Kasumi-1 (cell line): Measurements from ENCODE around the gene PAX8.

ENCODE experiments used
- DNase-seq, 2 experiments: peaks; one replicate each; lab custom pipeline; 2025; lab: John Stamatoyannopoulos, UW

PAX8 gene

DNA sequence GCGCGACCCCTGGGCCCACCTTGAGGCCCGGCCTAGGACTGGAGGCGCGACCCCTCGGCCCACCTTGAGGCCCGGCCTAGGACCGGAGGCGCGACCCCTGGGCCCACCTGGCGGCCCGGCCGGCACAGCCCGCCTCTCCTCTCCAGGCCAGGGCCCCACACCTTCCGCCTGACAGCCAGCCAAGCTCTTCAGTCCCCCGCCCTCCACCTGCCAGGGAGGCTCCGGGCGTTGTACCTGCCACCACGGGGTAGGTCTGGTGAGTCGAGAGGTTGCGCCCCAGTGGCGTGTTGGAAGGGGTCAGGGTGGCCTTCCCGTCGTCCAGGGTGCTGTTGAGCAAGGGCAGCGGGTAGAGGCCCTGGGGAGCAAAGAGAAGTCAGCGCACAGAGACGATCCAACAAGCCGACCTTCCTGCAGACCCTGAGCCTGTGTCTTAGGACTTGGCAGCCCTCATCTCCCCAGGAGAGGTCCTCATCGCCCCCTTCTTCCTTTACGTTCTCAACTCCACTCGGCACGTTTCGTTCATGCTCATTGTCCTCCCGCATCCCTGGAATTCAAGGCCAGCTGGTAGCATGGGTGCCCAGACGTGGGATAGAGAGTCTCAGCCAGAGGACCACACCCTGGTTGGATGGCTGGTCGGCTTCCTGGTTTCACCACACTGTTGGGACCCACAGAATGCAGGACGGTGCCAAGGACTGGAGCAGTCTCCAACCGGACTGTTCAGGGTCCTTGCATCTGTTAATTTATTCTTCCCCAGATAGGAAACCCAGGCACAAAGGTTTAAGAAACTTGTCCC, 42.2 kb downstream of the PAX8 start:
- no peak for DNase-seq

DNA sequence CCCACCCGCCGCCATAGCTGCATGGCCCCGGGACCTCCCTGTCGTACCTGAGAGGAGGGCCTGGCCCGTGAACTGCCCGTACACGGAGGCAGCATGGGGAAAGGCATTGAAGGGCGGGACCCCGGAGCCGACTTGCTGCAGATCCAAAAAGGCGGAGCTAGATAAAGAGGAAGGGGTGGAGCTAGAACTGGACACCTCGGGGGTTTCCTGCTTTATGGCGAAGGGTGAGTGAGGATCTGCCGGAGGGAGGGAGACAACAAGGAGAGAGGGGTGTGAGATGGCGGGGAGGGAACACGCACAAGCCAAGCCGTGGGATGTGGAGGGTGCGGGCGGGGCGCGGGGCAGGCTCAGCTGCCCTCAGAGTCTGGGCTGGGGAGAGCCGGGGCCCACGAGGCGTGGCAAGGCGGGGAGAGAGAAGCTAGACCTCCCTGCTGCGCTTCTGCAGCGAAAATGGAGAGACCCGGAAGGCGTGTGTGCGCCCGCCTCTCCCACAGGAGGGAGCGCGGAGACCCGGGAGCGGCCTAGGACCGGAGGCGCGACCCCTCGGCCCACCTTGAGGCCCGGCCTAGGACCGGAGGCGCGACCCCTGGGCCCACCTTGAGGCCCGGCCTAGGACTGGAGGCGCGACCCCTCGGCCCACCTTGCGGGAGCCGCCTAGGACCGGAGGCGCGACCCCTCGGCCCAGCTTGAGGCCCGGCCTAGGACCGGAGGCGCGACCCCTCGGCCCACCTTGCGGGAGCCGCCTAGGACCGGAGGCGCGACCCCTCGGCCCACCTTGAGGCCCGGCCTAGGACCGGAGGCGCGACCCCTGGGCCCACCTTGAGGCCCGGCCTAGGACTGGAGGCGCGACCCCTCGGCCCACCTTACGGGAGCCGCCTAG, 43.1 kb downstream of the PAX8 start:
- peak; percentile 85 to 88 for DNase-seq

DNA sequence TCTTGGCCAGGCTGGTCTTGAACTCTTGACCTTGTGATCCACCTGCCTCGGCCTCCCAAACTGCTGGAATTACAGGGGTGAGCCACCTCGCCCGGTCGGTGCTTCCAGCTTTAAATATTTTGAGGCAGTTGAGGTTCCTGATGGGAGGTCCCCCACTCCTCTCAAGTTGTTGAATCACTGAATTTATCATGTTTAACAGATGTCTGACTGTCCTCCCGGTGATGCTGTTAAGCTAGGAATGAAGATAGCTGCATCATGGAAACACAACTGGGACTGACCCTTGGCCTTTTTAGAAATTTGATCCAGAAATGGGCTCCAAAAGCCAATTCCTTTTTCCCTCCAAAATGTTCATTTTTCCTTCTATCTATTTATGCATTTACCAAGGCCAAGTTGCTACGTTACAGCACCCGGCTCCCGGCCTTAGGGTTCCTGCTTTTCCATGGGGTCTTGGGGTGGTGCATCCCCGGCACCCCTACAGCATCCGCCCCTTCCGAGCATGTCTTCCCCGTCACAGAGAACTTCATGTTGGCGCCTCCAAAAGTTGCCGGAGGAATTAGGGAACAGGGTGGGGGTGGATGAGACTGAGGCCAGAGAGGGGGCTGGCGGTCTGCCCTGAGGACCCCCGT, 43.9 kb downstream of the PAX8 start:
- DNase-seq: peak in 1 of 2 experiments; percentile 47

GRCh38 chr2:113233593-113234550, 44.8 kb downstream of the PAX8 start:
- DNase-seq: no peak

DNA sequence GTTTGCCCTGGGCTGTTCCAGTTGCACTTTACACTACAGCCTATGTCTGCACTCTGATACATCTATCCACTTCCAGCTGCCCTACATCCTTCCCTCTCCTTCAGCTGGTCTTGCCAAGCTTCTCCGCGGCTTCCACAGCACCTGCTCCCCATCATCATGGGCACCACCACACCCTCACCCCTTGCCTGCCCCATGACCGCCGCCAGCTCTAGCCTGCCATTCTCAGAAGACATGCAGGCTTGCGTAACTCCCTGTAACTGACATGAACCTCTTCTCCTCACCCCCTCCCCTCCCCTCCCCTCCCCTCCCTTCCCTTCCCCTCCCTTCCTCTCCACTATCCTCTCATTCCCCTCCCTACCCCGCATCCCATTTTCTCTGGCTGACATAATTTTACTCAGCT, 46.0 kb downstream of the PAX8 start:
- DNase-seq: no peak

DNA sequence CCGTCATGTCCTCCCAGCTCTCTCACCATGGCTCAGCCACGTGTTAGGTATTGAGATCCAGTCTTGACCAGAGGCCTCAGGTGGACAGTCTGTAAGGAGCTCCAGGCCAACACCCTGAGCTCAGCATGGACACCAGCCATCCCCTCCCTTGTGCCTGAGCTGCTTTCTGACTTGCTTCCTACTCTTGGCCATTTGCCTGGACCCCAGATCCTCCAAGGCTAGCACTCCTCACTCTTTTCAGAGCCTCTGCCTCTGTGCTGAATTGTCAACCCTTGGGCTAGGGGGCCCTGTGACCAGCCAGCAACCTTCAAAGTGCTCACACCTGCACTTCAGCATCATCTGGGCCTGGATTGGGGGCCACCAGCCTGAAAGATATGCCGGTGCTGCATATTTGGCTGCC, 46.6 kb downstream of the PAX8 start:
- no peak for DNase-seq

DNA sequence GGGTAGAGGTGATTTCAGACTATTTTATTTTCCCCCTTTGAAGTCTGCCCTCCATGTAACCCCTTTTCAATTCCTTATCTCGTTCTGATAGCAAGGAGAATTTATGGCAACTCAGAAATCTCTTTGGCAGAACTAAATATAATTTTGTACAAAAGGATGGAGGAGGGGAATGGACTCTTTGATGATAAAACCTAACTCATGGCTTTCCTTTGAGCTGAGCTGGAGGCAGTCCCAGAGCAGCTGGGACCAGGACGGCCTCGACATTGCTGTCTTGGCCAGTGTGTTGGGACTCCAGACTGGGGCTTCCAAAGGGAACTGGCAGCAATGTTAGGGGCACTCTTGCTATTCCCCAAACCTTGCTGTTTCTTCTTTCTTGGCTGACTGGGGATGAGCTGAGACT, 47.7 kb downstream of the PAX8 start:
- no peak for DNase-seq

DNA sequence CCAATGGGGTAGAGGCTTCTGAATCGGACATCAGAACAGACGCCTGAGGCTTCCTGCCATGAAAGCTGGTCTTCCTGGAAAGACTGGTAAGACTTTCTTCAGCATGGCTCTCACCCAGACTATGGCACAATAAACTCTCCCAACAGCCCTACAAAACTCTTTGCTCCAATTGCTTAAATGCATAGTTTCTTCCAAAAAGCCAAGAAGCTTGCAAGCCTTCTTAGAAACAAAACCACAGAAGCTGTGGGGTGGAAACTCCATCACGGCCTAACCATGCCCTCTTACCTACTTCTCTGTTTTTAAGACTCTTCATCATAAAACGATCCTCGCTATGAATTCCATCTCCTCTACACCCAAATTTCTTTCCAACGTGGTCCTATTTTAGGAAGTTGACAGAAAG, 48.2 kb downstream of the PAX8 start:
- peak; percentile 16 to 59 for DNase-seq

DNA sequence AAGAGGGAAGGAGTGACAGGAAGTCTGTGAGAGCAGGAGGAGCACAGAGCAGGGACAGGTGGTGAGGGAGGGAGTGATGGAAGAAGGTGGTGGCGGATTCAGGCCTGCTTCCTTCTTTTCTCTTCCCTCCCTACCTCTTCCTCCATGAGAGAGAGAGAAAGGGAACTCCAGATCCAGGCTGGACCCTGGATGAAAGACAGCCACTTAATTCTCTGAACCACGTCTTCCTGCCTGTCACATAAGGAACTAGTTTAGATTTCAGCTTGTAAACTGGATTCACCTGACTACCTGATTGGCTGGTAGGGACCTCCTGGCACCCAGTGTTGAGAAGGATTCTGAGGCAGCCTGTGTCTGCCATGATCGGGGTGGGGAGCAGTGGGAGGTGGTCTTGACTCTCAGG, 48.9 kb downstream of the PAX8 start:
- DNase-seq: peak; percentile 27 to 38

DNA sequence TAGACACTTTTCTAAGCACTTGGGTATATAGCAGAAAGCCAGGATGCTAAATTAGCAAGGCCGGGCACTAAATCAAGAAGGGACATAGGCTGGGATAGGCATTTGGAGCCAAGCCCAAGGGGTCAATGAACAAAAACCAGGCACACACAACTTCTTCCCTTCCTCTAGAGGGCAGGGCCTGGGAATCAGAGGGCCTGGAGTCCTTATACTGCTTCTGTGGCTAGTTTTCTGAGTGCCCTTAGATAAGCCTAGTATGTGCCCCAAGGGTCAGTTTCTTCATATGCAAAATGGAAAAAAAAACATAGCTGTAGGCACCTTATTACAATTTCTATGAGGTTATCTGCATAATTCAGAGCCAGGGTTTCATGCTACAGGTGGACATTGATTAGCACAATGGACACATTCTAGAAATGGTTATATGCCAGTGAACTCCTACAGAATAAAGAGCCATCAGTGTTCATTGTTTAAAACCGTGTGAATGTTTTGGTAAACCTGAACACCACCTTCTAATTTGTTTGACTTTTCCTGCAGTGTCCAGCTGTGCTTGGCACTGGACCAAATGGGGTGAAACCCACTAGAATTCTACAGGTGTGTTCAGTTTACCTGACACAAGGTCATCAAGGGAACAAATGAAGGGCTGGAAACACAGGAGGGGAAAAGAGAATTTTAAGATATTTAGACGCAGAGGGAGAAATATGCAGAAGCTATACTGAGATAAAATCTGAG, 49.6 kb downstream of the PAX8 start:
- DNase-seq: no peak

DNA sequence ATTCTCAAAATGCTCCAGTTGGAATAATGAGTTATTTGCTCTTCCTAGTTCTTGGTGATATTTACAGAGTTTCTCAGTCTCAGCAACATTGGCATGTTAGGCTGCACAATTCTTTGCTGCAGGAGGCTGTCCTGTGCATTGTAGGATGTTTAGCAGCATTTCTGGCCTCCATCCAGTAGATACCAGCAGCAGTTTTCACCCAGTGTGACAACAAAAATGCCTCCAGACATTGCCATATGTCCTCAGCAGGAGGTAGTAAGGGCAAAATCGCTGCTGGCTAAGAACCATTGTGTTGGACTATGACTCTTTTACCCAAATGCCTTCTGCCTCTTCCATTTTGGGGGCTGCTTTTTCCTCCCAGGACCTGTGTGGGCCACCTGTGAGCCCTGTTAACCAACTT, 50.4 kb downstream of the PAX8 start:
- no peak for DNase-seq

- no peak for DNase-seq
Measured at GRCh38 chr2:113227698-113228097, 51.0 kb downstream of the PAX8 start.

GRCh38 chr2:113227290-113227689, 51.4 kb downstream of the PAX8 start:
- no peak for DNase-seq

DNA sequence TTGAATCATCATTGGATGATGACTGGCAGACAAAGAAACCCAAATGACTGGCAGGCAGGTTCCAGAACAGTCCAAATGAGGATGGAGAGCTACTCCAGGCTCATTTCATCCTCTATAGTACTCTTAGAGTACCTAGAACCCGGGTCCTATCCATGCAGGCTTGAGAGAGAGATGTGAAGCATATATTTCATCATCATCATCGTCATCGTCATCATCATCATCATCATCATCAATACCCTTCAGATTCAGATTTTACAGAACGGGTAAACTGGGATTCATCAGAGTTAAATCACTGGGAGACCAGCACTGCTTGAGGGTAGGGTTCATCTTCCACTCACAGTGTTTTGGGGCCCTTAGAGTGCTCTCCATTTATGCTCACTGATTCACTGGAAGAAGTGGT, 52.3 kb downstream of the PAX8 start:
- DNase-seq: no peak

- no peak for DNase-seq
Measured at GRCh38 chr2:113225263-113226259, 53.2 kb downstream of the PAX8 start.

DNA sequence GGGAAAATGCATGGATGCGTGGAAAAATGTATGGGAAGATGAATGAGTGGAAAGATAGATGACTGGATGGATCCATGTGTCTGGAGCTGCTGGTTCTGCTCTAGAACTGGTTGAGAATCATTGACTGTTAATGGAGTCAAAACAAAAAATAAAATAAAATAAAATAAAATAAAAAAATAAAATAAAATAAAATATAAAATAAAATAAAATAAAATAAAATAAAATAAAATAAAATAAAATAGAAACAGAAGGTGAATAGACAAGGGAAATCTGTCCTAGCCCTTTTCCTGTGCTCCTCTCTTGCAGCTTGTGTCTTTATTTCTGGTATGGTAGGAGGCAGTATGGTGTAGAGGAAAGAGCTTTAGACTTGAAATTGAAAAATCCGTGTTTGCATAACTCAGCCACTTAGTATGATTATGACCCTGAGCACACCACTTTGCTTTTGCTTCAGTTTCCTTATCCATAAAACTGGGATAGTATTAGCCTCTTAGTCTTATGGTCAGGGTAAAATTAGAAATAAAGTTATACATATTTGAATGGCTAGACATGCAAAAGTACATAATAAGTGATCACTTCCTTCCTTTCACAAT, 54.0 kb downstream of the PAX8 start:
- no peak for DNase-seq

DNA sequence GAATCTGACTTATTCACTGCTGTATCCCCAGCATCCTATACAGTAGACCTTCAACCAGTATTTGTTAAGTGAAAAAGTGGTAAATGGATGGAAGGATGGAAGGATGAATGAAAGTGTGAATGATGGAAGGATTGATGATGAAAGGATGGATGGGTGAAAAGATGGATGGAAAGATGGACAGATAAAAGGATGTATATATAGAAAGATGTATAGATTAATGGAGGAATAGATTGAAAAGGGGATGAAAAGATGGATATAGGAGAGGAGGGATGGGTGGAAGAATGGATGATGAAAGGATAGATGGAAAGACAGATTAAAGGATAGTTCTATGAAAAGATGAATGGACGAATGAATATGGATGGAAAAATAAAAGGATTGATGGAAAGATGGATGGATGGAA, 54.9 kb downstream of the PAX8 start:
- DNase-seq: no peak

DNA sequence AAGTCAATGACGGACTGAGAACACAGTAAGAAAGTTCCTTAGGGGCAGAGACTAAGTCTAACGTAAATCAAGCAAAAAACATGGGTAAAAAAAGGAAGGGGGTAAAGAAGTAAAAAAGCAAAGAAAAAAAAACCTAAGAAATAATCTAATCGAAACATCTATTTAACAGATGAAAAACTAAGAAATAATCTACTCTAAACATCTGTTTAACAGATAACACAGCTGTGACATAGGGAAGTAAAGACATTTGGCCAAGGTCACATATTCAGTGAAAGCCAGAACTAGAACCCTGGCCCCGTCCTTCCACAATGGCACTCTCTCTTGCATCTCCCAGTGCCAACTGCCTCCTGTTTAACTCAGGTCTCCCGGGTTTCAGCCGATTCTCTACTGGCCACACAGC, 56.9 kb downstream of the PAX8 start:
- DNase-seq: no peak

GRCh38 chr2:113220970-113221708, 57.6 kb downstream of the PAX8 start:
- DNase-seq: no peak
